Measurements from ENCODE around the gene ZNF521.

Gene ZNF521

DNA sequence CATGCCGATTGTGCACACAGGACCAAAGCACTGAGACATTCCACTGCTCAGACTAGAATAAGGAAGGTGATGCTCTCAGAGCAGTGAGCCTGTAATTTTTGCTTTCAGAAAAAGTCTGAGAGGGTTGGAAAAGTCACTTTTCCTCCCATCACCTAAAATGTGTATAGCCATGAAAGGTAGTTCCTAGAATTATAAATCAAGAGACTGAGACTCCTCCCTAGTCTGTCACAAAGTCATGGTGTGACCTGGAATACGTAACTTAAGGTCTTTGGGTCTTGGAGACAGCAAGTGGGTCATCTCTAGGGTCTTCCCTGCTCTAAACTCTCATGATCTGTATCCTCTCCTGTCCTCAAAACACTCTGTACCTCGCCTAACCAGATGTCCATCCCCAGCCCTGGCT, 16.9 kb downstream of the ZNF521 start:
- no peak for DNase-seq

DNA sequence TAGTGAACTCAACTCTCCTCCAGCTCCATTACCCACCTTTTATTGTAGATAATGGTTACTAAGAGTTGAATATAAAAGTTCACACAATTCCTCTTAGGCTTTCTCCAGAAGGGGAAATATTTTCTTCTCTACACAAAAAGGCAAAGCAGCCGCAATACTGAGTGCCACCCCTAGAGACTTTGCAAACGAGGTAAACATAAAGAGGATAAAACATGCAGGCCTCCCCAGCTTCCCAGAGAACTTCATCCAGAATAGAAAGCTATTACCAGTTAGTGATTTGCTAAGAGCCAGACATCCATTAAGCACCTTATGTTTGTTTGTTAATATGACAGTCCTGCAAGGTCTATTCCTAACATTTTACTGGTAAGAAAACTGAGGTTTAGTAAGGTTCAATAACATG, 17.4 kb downstream of the ZNF521 start:
- DNase-seq = no peak

DNA sequence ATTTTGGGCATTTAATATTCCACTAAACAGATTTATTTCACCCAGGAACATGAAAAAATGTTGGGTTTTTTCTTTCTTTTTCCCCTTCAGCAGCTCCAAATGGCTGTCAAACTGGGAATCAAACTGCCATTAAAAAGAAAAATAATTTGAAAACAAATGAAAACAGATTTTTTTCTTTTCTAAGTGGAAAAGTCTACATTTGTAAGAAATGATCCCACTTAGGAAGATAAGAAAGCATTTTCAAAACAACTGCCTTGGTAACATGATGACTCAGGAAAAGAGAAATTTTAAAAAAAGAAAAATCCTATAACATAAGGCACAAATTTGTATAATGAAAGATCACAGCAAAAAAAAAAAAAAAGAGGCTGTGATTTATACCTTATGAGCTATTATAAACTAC, 20.0 kb downstream of the ZNF521 start:
- DNase-seq = no peak

DNA sequence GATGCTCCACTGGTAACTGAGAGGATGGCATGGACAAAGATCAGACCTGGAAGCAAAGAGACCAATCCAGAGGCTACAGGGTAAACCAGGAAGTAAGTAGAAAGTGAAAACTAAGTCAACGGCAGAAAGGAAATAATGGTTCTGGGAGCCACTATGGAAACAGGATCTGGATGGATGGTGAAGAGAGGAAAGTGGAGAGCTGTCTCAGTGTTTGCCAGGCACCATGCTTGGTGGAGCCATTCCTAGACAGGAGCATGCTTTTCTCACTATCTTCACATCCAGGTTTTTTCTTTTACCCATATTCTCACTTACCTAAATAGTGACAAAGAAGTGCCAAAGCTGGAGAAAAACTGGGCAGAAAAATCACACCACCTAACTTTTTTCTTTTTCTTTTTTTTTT, 22.2 kb downstream of the ZNF521 start:
- no peak for DNase-seq

DNA sequence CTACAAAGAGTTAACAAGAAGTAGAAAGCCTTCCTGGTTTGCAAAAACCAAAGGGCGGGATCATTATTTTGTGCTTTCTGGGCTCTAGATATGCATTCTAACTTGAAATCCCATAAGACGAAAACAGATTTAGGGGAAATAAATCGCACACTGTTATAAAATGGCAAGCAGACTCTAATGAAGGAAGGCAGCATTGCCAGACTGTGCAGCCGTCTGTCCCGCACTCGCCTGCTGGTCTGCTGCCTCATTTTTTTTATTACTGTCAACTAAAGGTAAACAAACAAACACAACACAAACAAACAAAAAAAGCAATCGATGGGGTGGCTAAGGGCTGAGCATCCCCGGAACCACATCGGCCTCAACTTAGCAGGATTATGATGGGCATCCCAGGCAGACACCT, 24.4 kb downstream of the ZNF521 start:
- no peak for DNase-seq

DNA sequence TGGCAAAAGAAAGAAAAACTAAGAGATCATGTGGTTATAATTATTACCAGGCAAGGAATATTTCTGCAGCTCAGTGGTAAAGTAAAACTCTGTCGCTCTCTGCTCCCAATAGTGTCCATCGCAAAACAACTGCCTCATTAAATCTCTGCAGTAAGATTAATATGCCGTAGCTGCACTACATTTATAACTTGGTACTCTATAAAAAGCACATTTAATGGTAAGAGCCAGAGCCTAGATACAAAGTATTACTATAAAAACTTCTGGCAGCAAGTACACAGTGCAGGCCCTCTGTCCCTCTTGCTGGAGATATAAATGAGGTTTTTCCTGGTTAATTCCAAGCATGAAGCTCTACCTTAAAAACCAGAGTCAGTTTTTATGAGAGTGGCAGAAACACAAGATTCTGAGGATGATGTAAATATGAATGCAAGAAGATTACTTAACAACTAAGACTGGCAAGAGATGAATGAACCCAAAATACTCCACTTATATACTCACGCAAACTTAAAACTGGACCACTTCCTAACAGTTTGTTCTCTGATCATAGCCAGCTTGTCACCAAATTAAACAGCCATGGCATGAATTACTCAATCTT, 25.5 kb downstream of the ZNF521 start:
- DNase-seq = no peak

DNA sequence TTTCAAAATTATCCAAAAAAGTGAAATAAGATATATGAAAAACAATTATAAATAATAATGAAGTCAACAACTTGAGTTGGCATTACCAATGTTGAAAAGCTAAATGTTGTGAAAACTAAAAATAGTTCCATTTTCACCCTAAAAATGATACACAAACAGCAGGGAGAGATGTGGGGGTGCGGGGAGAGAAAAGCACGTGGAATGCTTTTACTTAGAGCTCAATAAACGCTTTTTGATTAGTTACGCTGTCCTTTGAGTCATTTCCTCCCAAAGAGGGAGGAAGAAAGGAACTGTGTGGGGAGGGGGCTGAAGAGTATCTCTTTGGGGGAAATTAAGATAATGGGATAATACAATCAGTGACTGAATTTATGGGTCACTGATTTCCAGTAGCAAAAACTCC, 29.2 kb downstream of the ZNF521 start:
- DNase-seq = no peak

DNA sequence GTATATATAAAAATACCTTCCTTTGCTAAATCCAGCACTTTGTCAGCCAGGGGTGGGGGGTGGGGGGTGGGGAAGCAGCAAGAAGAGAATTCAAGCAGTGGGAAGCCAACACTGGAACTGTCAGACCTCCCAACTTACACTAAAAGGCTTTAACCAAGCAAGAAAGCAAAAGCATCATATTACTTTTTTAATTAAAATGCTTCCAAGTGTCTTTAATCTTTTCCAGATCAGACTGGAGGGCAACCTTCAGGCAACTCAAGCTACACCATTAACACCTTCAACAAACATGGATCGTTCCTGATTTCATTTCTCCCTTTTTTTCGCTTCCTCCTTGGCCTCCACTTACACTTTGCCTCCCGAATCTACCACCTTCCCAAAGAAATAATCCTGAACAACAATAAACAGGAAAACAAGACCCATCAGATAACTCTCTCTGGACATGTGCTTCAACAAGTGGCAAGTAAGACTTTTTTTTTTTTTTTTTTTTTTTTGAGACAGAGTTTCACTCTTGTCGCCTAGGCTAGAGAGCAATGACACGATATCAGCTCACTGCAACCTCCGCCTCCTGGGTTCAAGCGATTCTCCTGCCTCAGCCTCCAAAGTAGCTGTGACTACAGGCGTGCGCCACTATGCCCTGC, 35.5 kb downstream of the ZNF521 start:
- no peak for DNase-seq

DNA sequence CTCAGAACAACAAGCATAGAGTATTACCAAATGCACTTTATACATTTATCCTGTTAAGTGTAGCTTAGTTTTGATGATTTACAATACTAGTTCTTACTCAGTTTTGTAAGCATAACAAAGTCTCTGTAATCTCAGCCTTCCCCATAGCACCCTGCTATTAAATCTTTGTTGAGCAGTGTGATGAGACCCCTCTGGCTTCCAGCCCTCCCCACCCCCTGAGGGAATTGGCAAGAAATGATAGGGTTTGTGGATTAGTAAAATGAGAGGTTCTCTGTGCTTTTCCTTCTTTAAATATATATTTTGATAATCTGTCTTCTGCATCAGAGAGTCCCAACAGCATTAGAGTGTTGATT, 37.2 kb downstream of the ZNF521 start:
- no peak for DNase-seq

DNA sequence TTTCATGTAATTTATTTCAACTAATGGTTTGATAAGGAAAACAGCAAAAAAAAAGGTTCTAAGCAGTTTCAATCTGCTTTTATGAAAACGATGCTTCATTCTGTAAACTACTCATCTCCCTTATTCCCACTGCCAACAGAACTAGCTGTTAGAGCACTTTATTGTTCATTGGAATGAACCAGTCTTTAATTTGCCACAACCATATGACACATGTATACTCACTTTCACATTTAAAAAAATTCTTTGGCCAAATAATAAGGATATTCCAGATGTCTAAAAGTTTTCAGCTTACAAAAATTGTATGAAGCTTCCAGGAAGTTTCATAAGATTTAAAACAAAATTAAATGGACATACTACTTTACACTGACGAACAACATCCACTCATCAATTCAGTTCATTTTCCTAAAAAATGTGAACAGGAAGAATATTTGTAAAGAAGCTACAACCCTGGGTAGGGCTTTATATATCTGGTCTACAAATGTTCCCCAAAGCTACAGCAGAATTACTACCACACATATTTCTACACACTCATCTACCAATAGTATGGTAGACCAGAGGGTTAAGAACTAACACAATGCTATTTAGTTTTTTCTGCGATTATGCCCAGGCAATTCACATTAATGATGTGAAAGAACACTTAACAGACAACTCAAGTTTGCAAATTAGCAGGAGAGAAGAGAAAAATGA, 37.7 kb downstream of the ZNF521 start:
- no peak for DNase-seq

DNA sequence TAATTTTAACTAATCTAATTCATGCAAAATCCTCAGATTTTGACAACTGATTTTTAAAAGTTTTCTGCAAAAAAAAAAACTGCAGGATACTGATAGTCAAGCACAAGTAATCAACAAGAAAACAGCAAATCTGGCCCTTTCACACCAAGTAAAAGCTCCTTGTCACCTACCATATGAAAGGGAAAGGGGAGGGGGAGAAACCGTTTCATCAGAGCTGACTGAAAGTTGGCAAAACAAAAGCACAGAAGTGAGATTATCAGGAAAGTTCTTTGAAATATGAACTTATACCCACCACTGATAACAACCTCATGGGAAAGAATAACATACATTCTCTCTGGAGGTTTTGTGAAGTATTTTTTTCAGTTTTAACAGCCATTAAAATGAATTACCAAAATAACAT, 38.7 kb downstream of the ZNF521 start:
- no peak for DNase-seq

DNA sequence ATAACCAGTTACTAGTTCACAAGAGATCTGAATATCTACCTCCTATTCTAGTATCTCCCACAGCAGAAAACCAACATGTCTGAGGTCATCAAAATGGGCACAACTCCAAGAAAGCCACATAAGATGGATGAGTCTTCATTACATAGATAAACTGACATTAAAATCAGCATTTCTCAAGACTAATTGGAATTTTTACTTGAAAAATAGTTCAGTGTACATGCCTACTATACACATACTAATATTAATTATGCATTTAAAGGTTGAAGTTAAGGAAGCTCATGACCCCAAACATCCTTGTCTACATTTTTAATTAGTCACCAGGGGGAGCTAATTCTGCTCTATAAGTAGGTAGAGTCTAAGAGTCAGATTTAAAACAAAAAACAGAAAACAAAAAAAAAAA, 41.9 kb downstream of the ZNF521 start:
- DNase-seq = no peak

DNA sequence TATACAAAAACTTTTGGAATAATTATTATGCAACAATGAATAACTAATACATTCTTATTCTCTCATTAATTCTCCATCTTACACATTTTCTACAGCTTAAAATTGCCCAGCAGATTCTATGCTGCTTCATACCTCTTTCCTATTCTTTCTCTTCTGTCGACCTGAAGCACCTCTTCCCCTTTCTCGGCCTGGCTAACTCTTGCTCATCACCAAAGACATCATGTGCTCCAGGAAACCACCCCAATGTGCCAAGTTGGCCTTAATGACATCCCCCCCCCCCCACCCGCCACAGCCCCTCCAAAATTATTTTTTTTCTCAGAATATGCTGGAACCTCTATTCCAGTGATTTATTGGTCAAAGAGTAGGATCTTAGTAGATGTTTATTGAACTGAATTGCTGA, 43.6 kb downstream of the ZNF521 start:
- DNase-seq = no peak

DNA sequence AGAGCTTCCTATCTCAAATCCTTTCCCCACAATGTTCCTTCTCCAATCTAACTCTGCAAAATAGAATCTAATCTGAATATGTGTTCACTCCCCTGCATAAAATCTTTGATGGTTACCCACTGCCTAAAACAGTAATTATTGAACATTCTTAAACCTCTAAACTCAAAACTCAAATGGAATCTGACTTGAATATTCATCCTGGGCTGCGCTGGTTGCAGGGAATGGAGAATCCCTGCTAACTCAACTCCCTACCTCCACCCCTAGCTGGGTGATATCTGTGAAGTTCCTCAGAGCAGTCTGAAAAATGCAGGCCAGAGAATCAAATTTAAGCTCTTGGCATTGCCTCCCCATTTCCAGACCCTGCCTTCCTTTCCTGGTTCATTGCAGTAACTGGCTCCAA, 44.8 kb downstream of the ZNF521 start:
- no peak for DNase-seq

DNA sequence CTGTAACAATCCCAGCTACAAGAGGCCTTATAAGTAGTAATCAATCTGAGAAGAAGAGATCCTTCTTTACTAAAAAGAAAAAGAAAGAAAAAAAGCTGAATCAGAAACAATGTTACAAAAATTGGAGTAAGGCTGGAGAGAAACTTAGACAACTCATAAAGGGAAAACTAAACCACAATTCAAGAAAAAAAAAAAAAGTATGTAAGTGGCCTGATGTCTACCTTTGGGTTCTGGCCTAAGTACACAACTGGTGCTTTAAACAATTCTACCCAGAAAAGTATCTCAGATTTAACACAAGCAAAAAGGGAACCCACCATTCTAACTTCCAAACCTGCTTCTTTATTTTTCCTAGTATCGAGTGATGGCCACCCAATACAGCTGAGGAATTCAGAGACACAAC, 45.3 kb downstream of the ZNF521 start:
- no peak for DNase-seq

DNA sequence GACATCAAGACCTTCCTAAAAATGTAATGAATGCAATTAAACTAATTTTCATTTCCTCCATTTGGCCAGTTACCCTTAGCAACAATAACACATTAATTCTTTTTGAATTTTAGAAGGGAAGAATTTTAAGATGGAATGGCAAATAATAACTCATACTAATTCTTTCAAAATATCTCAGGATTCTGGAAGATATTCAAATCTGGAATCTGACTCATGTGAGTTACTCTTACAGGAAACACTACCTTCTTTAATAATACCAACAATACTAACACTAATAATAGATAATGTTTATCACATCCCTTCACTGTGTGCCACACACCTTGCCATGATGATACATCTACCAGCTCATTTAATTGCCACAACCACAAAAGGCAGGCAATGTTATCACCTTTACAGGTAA, 46.4 kb downstream of the ZNF521 start:
- DNase-seq = no peak

DNA sequence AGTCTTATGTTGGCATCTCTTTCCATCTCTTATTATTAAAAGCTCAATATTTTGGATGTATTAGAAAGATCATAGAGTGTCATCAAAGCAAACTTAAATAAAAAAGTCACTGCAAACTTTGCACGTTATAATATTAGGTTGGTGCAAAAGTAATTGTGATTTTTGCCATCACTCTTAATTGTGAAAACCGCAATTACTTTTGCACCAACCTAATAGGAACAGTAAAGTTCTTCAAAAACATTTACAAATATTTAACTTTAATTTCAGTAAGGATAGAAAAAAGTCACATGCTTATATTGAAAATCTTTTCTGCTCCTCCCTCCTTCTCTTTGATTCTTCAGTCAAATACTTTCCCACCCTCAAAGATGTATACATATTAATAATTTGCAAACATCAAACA, 51.5 kb downstream of the ZNF521 start:
- no peak for DNase-seq

DNA sequence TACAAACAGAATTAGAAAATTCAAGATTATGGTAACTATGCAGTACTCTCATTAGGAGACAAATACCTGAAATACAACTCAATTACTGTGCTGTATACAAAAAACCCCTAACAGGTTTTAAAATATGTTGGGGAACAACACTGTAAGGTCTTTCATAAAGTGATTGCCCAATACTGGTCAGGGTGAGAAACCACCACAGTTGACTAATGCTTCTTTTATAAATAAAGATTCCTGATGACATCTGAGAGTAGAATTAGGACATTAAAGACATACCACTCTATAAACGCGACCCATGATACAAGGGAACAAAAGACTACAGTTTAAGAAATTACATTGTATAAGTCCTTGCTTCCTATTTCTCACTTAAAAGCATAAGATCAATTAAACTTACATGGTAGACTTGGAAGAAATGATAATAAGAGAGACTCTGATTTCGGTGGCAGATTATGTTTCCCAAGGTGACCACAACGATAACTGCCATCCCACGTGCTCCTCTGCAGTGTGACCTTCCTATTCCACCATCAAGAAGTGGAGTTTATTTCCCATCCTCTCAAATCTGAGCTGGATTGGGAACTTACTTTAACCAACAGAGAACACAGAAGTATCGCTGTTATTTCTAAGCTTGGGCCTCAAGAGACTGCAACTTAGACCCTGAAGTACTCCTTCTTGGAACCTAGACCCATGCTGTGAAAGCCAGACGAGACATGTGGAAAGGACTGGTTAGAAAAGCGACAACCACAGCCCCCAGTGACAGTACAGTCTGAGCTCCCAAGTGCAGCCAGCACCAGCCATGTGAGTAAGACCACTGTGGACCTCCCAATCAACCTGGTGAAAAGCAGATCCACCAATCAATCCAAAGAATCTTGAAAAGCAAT, 52.3 kb downstream of the ZNF521 start:
- DNase-seq = no peak

DNA sequence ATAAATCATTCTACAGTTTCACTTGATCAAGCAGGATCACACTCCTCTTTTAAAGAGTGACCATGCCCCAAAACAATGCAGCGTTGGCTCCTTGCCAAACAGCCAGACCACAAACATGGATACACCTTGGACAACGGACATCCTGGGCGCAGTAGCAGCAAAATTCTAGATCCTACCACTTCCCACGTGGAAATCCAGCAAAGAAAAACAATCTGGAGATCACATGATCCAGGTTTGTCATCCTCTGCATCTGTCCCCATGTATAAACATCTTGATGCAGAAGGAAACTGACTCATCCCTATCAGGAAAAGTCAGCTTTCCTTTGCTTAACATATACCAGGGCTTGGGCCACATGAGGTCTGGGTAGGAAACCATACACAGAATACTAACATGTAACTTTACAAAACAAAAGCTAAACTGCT, 53.1 kb downstream of the ZNF521 start:
- DNase-seq = peak; percentile 67

DNA sequence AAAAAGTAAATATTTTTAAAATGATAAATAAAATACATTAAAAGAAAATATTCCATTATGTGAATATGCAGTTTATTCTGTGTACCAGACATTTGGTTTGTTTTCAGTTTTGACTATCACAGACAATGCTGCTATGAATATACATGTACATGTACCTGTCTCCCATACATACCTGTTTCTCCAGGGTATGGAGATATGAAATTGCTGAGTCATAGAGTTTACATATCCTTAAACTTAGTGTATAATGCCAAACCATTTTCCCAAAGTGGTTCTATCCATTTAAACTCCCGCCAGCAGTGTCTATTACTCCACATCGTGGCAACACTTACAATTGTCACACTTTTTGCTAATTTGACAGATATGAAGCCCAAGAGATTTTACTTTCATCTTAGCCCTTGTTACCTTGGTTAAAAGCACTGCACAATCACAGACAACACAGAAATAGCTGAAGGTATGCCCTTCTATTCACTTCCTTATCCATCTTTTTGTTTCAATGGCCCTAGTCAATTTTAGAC, 56.3 kb downstream of the ZNF521 start:
- no peak for DNase-seq

DNA sequence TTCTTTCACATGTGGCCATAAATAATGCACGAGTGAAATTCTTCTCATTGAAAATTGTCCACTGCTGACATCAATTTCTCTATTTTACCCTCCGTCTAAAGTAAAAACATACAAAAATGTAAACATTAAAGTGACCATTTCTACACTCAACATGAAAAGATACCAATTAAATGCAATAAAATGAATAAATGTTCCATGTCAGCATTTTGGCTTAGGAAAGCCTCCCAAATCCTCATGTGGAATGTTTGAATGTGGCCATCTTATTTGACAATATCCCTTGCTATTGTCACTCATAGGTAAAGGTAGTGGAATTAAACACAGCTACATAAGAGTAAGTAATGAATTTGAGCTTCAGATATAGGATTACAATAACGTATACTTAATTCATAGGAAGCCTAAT, 60.8 kb downstream of the ZNF521 start:
- DNase-seq = no peak

DNA sequence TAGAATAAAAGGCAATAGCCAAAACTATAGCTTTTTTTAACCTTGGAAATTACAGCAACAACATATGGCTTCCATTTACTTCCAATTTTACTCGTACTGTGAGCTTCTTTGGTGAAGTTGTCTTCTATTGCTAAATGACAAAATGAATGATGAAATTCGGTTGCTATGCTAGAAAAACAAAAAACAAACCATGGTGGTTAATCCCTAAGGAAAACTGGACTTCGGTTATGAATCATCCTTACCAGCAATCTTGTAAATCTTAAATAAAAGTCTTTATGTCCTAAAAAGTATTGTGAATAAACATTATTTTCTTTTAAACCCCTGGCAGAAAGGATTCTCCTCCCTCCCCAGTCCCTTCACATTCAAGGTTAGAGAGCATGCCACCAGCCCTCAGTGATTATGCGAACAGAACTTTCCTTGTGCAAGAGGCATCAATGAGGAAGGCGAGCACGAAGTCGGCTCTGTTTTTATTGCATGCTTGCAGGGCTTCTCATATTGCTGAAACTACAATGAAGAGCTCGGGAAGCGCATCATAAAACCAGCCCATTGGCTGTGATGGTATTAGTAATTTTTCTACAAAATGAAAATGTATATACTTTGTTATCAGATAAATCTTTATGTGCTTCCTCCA, 62.9 kb downstream of the ZNF521 start:
- DNase-seq = peak; percentile 74

DNA sequence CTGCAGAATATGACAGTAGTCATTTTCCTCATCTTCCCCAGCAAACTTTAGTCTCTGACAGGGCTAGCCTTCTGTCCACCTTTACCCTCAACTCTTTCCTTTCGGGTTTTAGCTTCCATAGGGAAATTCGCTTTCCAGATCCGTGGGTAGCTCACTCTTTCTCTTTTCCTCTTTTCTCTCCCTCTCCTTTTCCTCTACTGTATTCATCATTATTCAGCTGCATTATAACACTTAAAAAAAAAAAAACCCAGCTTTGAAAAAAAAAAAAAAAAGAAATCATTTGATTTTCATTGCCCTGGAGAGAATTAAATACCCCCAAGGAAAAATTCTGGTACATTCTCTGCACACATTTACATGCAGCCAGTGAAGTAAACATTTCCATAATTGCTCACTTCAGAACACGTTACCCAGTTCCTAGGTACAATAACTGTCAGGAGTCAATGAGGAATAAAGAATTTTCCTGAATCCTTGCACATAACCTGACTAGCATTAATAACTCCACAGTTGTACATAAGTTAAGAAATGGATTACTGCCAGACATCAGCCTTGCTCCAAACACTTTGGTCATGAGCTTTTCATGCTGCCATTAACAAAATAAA, 63.5 kb downstream of the ZNF521 start:
- DNase-seq = no peak
